Parathyroid adenoma (tissue), 2 donors: ENCODE data around the gene ZNRD2.

ENCODE experiments used
- H2AFZ ChIP-seq: fragments of 300-600 bp; sonication (generic); one replicate; pipeline ENCODE4 v1.7.0; 2017; ENCODE audit warnings: antibody characterized with exemption, mild to moderate bottlenecking
- H3K27ac ChIP-seq: fragments of 300-600 bp; sonication (generic); one replicate; pipeline ENCODE4 v1.7.0; 2017
- H3K27me3 ChIP-seq: fragments of 300-600 bp; sonication (generic); one replicate; pipeline ENCODE4 v1.7.0; 2017; ENCODE audit warnings: low read length; ENCODE audit not compliant: control insufficient read depth, insufficient read depth
- H3K36me3 ChIP-seq: fragments of 300-600 bp; sonication (generic); one replicate; pipeline ENCODE4 v1.7.0; 2017; ENCODE audit warnings: low read length; ENCODE audit not compliant: control insufficient read depth, insufficient read depth
- H3K4me1 ChIP-seq: fragments of 300-600 bp; sonication (generic); one replicate; pipeline ENCODE4 v1.7.0; 2017; ENCODE audit warnings: control low read depth
- H3K4me2 ChIP-seq: fragments of 300-600 bp; sonication (generic); one replicate; pipeline ENCODE4 v1.7.0; 2017; ENCODE audit warnings: low read length
- H3K4me3 ChIP-seq: fragments of 300-600 bp; sonication (generic); one replicate; pipeline ENCODE4 v1.7.0; 2017; ENCODE audit warnings: low read depth, low read length
- H3K79me2 ChIP-seq: fragments of 300-600 bp; sonication (generic); one replicate; pipeline ENCODE4 v1.7.0; 2017; ENCODE audit warnings: control low read depth
- H3K9ac ChIP-seq: fragments of 300-600 bp; sonication (generic); one replicate; pipeline ENCODE4 v1.7.0; 2017; ENCODE audit warnings: mild to moderate bottlenecking
- H3K9me3 ChIP-seq: fragments of 300-600 bp; sonication (generic); one replicate; pipeline ENCODE4 v1.7.0; 2017; ENCODE audit warnings: low read length; ENCODE audit not compliant: control insufficient read depth
- CTCF ChIP-seq: fragments of 300-600 bp; sonication (generic); IDR thresholded peaks from one replicate; pipeline ENCODE4 v1.7.0; 2017; ENCODE audit warnings: antibody characterized with exemption, mild to moderate bottlenecking
- donor health status: primary hyperparathyroidism.

ZNRD2 gene

GRCh38 chr11:65559535-65559934, 10.7 kb upstream of the ZNRD2 start:
- no peaks in the 10 kb centered on the region for H3K9me3 ChIP-seq
- H3K27me3 ChIP-seq = no peaks in the 10 kb centered on the region
- H3K4me1 ChIP-seq = peaks cover 21% of the 10 kb centered on the region
- H3K36me3 ChIP-seq = no peaks in the 10 kb centered on the region
- no peak overlapping the region for H3K9ac ChIP-seq
- peaks cover 10% of the 10 kb centered on the region for H3K79me2 ChIP-seq
- peak overlapping the region; percentile 87 for H3K27ac ChIP-seq
- no peak for TF ChIP-seq CTCF
- H3K4me2 ChIP-seq = no peak overlapping the region
- H3K4me3 ChIP-seq = no peak overlapping the region
- no peak overlapping the region for H2AFZ ChIP-seq

GRCh38 chr11:65559951-65560537, 10.2 kb upstream of the ZNRD2 start:
- H3K27ac ChIP-seq = peak overlapping the region; percentile 87
- H3K9ac ChIP-seq = no peak overlapping the region
- peaks cover 10% of the 10 kb centered on the region for H3K79me2 ChIP-seq
- no peak overlapping the region for H3K4me3 ChIP-seq
- H3K27me3 ChIP-seq = no peaks in the 10 kb centered on the region
- H2AFZ ChIP-seq = no peak overlapping the region
- H3K9me3 ChIP-seq = no peaks in the 10 kb centered on the region
- peaks cover 21% of the 10 kb centered on the region for H3K4me1 ChIP-seq
- no peaks in the 10 kb centered on the region for H3K36me3 ChIP-seq
- no peak for TF ChIP-seq CTCF
- H3K4me2 ChIP-seq = no peak overlapping the region

GRCh38 chr11:65560555-65561418, 9.5 kb upstream of the ZNRD2 start:
- Histone ChIP-seq H3K36me3 (no peaks in the 10 kb centered on the region), H3K27me3 (no peaks in the 10 kb centered on the region), H3K4me3 (no peak overlapping the region), H3K4me2 (no peak overlapping the region), H2AFZ (no peak overlapping the region), H3K27ac (peak overlapping the region; percentile 87), H3K79me2 (peaks cover 10% of the 10 kb centered on the region), H3K9ac (no peak overlapping the region), H3K9me3 (no peaks in the 10 kb centered on the region), H3K4me1 (peaks cover 19% of the 10 kb centered on the region)
- TF ChIP-seq CTCF = no peak

GRCh38 chr11:65562020-65562419, 8.3 kb upstream of the ZNRD2 start:
- no peak for TF ChIP-seq CTCF
- Histone ChIP-seq H3K9me3 (no peaks in the 10 kb centered on the region), H3K79me2 (peaks cover 17% of the 10 kb centered on the region), H3K4me2 (no peak overlapping the region), H3K9ac (no peak overlapping the region), H3K27ac (no peak overlapping the region), H3K4me1 (peaks cover 12% of the 10 kb centered on the region), H3K36me3 (no peaks in the 10 kb centered on the region), H2AFZ (no peak overlapping the region), H3K4me3 (no peak overlapping the region), H3K27me3 (no peaks in the 10 kb centered on the region)
